Posterior vena cava (tissue), 2 donors: ENCODE data around the gene TOR3A. TPM values are rescaled to one million over a fixed set of nuclear protein-coding genes. Genes with fewer than 3 reads are reported as not detected.
"Not testable (repeated sequence)": the region's sequence is repeated elsewhere in the genome, so short reads cannot be mapped to it uniquely, and the experiment has no call there.

Source experiments
- DNase-seq: peaks from one replicate; pipeline ENCODE4 v3.0.0-alpha.2; 2020; ENCODE audit warnings: low spot score
- intact Hi-C, 2 donors: fragments of 100-400 bp; cut with DNase I; formaldehyde crosslinking; loops; one replicate each; pipeline versions ENCODE4 v1.14.1 to v1.14.2; 2022 to 2023
- long read RNA-seq, 2 donors: library from polyadenylated mRNA; unstranded; transcript quantifications; one replicate each; pipeline ENCODE4 v2.0.0, GENCODE V29; 2020 to 2021
- total RNA-seq, 2 donors: library from RNA; stranded (reverse); fragmentation: NEBNext Ultra II Directional; extraction: Animal tissue kit (Norgen Biotek cat#: 25700); gene quantifications; one replicate each; pipeline ENCODE4 v1.2.1, GENCODE V29; 2021
- donor health status: DM: yes; HTN: yes; CAD: no.
- donor health status: DM: yes; HTN: yes; CAD: no.

TOR3A gene, protein sequence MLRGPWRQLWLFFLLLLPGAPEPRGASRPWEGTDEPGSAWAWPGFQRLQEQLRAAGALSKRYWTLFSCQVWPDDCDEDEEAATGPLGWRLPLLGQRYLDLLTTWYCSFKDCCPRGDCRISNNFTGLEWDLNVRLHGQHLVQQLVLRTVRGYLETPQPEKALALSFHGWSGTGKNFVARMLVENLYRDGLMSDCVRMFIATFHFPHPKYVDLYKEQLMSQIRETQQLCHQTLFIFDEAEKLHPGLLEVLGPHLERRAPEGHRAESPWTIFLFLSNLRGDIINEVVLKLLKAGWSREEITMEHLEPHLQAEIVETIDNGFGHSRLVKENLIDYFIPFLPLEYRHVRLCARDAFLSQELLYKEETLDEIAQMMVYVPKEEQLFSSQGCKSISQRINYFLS
- total RNA-seq = 10 to 100 TPM; 13.0 to 18.3 TPM
- long read RNA-seq, donor 1, transcript TOR3A-203 (6 exons, 2,724 nt) = major isoform, 24 of 30 reads
- long read RNA-seq, donor 1, partial matches to known transcripts = 2 of 30 reads
- long read RNA-seq, donor 1, other reads (novel, unspliced or antisense) = 4 of 30 reads
- long read RNA-seq, donor 2, transcript TOR3A-203 (6 exons, 2,724 nt) = major isoform, 73 of 94 reads
- long read RNA-seq, donor 2, partial matches to known transcripts = 4 of 94 reads
- long read RNA-seq, donor 2, other reads (novel, unspliced or antisense) = 17 of 94 reads

DNA sequence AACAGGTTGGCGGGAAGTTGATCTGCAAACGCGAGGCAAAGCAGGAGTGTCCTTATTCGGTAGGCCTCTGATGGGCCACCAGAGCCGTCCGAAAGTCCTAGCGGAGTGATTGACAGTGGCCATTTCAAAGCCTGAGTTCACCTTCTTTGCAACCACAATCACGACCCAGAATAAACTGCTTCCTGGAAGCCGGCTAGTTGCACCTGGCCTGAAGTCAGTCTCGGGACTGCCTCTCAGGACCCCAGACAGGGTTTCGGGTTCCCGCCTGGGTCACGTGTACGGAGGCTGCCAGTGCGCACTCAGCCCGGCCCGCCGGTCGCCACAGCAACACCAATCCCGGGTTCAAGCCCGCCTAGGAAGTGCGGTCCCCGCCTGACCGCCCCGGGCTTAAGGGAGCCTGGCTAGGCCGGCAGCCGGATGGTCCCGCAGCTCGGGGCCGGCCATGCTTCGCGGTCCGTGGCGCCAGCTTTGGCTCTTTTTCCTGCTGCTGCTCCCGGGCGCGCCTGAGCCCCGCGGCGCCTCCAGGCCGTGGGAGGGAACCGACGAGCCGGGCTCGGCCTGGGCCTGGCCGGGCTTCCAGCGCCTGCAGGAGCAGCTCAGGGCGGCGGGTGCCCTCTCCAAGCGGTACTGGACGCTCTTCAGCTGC is at the start of gene TOR3A:
TOR3A (plus strand) TSS at position 384 of the 646 bp plus-strand sequence; CDS start at position 443, 59 bp downstream.
- peak; percentile 97 for DNase-seq
- intact Hi-C loops = loop anchor here in 1 of 2 donors (5.0 kb wide), 1 partner anchor 285 kb away; the partner anchor contains the start of gene AXDND1

DNA sequence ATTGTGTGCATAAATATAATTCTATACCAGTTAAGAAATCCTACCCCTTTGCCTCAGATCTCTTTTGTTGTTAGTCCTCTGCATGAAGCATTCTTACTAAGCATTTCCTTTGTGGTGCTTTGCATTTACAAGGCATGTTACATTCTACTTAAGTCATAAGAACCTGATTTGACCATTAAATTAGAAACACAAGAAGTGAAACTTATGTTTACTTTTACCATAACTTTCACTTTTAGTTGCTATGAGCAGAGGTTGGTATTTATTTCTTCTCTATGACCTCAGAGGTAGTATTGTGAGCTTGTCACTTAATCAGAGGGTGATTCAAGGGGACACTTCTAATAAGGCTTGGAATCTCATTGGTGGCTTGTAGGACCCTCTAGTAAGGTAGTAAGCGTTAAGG is 47.1 kb upstream of the TOR3A start:
- no peak for DNase-seq
- intact Hi-C loops = no loop called here

DNA sequence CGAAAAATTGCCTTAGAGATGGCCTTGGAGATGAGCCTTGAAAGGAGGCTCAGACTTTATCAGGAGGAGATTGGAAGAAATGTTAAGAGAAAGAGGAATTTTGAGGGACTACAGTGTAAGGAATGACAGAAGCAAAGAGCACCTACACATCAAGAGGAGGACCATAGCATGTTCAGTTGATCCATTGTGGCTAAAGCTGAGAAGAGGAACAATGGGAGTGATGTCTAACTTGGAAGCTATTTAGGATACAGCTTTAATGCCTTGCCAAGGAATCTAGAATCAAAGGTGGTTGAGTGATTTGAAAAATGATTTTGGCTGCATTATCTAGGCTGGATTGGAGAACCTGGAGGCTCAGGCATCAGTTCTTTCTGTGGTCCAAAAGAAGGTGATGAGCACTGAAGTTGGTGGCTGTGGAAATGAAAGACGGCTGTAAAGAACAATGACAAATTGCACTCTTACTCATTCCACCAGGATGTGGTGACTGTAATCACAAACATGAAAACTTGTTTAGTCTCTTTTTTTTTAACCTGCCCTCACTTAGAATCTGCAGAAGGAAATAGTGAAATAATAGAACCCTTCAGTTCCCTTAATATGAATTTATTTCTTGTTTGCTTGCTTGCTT is 44.9 kb upstream of the TOR3A start:
- no peak for DNase-seq
- intact Hi-C loops = no loop called here

DNA sequence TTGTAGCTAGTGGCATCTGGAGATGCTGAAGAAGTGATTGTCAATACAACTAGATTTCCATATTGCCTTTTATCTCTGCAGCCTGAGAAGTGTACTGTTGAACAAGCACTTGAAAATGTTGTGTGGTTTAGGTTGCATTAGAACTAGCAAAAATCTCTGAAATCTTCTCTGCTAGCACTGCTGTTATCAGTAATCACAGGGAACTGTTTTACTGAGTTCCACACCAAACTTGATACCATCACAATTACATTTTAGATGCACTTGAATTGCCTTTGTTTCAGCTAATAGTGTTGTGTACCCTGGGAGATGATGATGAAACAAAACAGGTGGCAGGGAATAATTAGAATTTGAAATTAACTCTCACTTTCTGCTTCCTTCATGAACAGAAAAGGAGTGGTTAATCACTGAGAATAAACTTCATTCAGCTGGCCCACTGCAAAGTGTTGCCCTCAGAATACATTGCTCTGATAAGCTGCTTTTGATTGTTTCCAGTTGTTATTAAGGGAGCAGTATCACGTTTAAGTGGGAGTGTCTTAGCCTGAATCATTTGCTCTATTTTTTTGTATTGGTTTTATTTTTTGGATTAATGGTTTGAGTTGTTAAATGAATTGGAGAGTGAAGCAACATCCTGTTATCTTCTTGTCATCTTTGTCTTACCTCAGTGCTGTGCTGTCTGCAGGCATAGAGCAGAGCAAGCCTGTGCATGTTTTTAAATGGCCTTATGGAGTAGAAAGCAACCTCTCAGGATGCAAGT is 43.2 kb upstream of the TOR3A start:
- intact Hi-C loops = no loop called here
- DNase-seq = no peak

DNA sequence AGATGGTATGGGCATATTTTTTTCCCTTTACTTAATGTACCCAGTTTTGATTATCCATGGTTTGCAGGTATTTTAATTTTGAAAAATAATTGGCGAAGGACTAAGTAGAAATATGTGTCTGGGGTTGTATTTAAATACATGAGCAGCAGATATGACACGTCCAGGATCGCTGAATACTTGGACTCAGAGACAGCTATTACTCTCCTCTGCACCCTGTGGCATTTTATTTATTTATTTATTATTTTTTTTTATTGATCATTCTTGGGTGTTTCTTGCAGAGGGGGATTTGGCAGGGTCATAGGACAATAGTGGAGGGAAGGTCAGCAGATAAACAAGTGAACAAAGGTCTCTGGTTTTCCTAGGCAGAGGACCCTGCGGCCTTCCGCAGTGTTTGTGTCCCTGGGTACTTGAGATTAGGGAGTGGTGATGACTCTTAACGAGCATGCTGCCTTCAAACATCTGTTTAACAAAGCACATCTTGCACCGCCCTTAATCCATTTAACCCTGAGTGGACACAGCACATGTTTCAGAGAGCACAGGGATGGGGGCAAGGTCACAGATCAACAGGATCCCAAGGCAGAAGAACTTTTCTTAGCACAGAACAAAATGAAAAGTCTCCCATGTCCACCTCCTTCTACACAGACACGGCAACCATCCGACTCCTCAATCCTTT is 42.2 kb upstream of the TOR3A start:
- DNase-seq, intact Hi-C loops: not testable (repeated sequence)

DNA sequence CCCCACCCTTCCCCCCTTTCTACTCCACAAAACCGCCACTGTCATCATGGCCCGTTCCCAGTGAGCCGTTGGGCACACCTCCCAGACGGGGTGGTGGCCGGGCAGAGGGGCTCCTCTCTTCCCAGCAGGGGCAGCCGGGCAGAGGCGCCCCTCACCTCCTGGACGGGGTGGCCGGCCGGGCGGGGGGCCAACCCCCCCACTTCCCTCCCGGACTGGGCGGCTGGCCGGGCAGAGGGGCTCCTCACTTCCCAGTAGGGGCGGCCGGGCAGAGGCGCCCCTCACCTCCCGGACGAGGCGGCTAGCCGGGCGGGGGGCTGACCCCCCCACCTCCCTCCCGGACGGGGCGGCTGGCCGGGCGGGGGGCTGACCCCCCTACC is 41.7 kb upstream of the TOR3A start:
- DNase-seq, intact Hi-C loops: not testable (repeated sequence)

DNA sequence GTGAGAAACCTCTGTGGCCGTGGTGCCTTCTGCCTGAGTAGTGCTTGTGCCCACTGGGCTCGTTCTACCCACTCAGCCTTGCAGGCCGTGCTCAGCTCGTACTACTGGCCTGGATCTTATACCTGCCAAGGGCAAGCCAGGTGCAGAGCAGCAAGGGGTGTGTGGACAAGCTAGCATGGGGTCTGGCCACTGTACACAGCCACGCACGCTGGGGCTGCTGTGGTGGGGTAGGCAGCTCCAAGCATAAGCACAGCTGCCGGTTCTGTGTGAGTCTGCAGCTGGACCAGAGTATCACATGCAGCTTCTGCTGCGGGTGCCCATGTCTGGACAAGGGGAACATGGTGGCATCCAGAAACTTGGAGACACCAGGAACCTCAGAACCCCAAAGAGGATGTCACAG is 39.8 kb upstream of the TOR3A start:
- intact Hi-C loops = no loop called here
- no peak for DNase-seq

DNA sequence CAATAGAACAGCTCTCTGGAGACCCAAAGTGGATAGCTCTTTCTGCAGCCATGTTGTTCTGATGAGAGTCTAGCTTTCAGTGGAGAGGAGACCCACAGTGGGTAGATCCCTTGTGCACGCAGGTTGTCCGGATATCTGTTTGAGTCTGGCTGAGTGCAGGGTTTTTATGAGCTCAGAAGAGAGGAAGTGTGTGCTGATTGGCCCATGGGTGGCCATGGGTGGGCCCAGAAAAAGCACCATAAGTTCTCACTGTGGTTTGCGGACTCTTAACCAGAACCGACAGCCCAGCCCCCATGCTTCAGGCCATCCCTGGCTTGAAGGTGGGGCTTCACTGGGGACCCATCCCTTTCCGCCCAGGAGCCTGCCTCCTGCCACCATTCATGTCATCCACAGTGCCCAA is 39.2 kb upstream of the TOR3A start:
- DNase-seq = no peak
- intact Hi-C loops = no loop called here

DNA sequence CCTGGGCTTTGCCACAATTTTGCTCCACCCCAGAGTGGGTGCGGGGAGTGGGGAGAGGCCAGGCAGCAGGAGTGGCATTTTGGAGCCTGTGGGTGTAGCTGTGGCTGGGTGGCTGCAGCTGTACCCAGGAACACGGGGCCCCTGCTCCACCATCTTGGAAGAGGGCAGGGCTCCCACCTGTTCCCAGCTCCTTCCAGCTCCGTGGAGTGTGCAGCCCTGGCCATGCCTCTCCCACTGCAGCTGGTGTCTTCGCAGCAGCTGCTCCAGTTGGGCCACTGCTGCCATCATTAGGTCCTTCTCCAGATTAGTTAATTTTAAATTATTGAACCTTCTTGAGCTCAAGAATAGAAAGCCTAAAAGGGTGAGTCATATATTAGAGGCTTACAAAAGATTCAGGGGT is 38.6 kb upstream of the TOR3A start:
- intact Hi-C loops = no loop called here
- no peak for DNase-seq

DNA sequence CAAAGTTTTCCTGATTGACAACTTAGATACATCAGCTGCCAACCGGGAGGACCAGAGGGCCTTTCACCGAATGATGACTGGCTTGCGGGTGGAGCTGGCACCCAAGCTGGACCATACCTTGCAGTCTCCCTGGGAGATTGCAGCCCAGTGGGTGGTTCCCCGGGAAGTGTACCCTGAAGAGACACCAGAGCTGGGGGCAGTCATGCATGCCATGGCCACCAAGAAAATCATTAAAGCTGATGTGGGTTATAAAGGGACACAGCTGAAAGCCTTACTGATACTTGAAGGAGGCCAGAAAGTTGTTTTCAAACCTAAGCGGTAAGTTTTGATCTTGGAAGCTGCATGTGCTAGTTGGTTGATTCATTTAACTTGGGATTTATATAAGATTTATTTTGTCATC is 38.0 kb upstream of the TOR3A start:
- DNase-seq = no peak
- intact Hi-C loops = no loop called here

DNA sequence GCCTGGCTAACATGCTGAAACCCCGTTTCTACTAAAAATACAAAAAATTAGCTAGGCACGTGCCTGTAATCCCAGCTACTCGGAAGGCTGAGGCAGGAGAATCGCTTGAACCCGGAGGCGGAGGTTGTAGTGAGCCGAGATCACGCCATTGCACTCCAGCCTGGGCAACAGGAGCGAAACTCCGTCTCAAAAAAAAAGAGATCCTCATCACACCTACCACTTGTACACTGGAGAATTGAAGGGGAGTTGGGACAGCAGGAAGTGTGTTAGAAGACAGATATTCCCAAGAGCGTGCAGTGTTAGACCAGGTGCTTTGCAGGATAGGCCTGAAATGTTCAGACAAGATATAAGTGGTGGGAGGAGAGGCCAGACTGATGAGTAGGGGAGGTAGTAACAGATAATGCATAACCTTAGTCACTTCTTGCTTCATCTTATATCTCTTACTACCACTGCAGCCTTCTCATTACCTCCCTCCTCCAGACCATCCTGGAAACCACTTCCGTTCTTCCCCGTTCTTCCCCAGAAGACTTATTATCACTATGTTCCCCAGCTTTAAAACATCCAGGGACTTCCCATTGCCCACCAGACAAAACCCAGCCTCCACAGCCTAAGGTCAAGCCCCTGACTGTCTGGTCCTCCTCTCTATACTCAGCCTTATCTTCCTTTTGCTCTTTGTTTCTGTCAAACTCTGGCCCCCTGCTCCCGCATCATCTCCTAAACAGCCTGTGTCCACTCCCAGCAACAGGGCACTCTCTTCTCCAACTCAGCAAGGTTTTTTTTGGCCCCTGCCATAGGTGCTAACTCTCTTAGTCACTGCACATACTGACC is 34.8 kb upstream of the TOR3A start:
- intact Hi-C loops = no loop called here
- DNase-seq = no peak

DNA sequence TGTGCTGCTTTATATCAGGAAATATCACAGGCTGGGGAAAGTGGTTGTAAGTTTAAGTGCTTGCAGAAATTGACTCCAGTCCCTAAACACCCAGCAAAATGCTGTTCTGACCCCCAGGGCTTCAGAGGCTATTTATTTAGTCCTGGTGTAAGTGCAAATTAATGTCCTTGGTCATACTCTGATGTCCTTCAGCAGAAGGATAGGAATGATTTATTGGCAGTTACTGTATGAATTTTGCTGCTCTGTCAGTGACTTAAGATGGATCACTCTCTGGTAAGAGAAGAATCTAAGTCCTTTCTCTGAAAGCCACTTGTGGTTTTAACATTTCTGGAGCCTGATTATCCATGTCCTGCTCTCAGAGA is 34.3 kb upstream of the TOR3A start:
- intact Hi-C loops = no loop called here
- no peak for DNase-seq

DNA sequence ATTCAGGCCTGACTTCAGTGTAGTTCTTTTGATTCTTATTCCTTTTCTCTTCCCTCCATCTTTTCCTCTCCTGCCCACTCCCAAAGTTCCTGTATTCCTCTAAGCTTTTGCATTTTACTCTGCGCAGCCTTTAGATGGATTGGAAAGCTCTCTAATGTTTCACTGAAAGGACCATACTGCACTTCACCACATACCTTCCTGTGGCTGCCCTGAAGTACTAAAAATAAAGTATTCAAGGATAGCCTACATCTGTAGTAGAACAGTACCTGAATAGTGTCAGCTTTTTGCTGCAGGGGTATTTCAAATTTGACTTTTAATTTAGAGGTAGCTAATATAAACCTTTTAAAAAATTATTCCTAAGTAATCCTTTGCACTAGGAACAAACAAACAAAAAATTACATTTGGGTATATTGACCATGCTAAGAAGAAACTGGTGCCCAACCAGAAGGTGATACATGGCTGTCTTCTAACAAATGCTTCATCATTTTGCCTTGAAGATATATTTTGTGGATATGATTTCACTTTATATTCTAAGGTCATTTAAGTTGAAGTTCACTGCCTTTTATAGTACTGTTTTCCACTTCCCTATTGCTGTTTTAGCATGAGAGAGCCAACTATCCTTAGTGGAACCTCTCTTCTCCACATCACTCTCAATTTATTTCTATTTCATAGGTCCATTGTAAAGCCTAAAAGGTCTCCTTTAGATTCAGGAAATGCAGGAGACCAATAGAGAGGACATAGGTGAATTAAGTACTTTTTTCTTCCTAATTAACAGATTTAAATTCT is 33.3 kb upstream of the TOR3A start:
- intact Hi-C loops = no loop called here
- no peak for DNase-seq

DNA sequence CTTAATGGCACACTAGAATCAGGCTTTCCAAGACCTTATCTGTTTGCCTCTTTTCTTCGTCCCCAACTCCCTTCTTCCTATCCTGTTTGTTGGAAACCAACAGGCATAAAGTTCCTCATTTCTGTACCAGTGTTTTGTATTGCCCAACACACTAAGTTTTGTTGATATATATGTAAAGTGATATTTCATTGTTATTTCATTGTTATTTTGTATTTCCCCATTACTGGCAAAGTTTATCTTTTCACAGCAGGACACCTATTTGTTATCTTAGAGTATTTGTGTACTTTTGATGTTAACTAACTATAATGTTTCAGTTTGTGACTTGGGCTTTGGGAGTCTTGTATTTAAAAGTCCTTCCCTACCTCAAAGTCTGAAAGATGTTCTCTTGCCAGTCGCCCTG is 29.1 kb upstream of the TOR3A start:
- DNase-seq = no peak

DNA sequence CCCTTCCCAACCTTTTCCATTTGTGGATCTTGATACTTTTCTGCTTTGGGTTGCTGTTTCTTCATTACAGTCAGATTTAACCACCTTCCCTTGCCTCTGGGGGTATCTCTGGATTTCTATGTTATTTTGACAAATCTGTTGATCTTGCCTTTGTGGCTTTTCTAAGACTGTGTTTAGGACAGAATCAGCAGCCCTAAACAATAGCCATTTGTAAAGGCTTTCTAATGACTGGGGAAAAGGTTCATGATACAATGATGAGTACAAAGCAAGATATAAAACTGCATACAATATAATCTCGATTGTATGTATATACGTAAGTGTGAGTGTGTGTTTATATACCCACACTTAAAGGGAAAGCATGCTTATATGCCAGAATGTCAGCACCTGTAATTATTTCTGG is 28.4 kb upstream of the TOR3A start:
- intact Hi-C loops = no loop called here
- no peak for DNase-seq

More for the DNA sequence above, 29.1 kb upstream of the TOR3A start:
- intact Hi-C loops = no loop called here

DNA sequence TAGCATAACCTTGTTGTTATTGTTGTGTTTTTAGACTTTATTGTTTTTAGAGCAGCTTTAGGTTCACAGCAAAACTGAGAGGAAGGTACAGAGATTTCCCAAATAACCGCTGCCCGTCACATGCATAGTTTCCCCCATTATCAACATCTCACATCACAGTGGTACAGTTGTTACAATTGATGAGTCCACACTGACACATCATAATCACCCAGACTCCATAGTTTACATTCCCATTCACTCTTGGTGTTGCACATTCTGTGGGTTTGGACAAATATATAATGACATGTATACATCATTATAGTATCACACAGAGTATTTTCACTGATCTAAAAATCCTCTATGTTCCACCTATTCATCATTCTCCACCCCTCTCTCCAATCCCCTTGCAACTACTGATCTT is 25.9 kb upstream of the TOR3A start:
- DNase-seq = no peak
- intact Hi-C loops = no loop called here
